K562 (cell line): ENCODE data around the gene MALSU1. TPM values are rescaled to one million over a fixed set of nuclear protein-coding genes. Genes with fewer than 3 reads are reported as not detected.

Source experiments
- BRD4 ChIP-seq: fragments of 200-600 bp; sonication (generic); IDR thresholded peaks from 2 replicates; pipeline ENCODE4 v1.6.1; 2017; ENCODE audit warnings: inconsistent platforms
- CC2D1A ChIP-seq: fragments of 450-650 bp; IDR thresholded peaks from 2 replicates; pipeline ENCODE4 v1.6.1; 2017; ENCODE audit warnings: mild to moderate bottlenecking
- HOMEZ ChIP-seq: fragments of 250-450 bp; sonication (Bioruptor Pico); IDR thresholded peaks from 2 replicates; pipeline ENCODE4 v1.4.0; 2020; ENCODE audit warnings: mild to moderate bottlenecking, moderate library complexity
- IRF2 ChIP-seq: sonication (generic); formaldehyde crosslinking; IDR thresholded peaks from 2 replicates; pipeline ENCODE4 v1.8.1; 2022; ENCODE audit warnings: mild to moderate bottlenecking, missing genetic modification reagents
- KAT2B ChIP-seq: IDR thresholded peaks from one replicate; pipeline ENCODE4 v1.6.1; 2012; ENCODE audit warnings: low read depth, mild to moderate bottlenecking, control low read depth, inconsistent platforms, low read length, moderate library complexity
- MEIS2 ChIP-seq: fragments of 450-650 bp; IDR thresholded peaks from 2 replicates; pipeline ENCODE4 v1.6.1; 2014; ENCODE audit warnings: mild to moderate bottlenecking; ENCODE audit not compliant: partially characterized antibody
- MTF1 ChIP-seq: fragments of 250-450 bp; sonication (Bioruptor Pico); IDR thresholded peaks from 2 replicates; pipeline ENCODE4 v1.9.0; 2021; ENCODE audit warnings: moderate library complexity, mild to moderate bottlenecking, inconsistent platforms, borderline replicate concordance
- TCF3 ChIP-seq: sonication (generic); formaldehyde crosslinking; IDR thresholded peaks from 2 replicates; pipeline ENCODE4 v1.4.0; 2020; ENCODE audit warnings: mild to moderate bottlenecking, missing genetic modification reagents
- ZMIZ1 ChIP-seq, 2 experiments: fragments of 150-350 bp in 1 of 2; IDR thresholded peaks; 2 replicates each; pipeline ENCODE4 v1.6.1; 2012 to 2016; ENCODE audit warnings: low read depth in 2 of 2, low read length in 2 of 2, mild to moderate bottlenecking in 1 of 2, moderate library complexity in 1 of 2
- ZNF584 ChIP-seq: fragments of 200-800 bp; sonication (Bioruptor generic); IDR thresholded peaks from 2 replicates; pipeline ENCODE4 v1.6.1; 2016; ENCODE audit warnings: low read depth, mild to moderate bottlenecking, missing genetic modification characterization, missing compliant biosample characterization
- polyA plus RNA-seq, 8 experiments: library from polyadenylated mRNA; depleted of rRNA in 4 of 8; stranded (reverse) in 5 of 8; unstranded in 3 of 8; fragments of >200 nt; fragmentation: Nextera tagmentation in 2 of 8; fragmentation: Illumina TruSeq in 1 of 8; extraction: Ambion mirVana in 2 of 8; extraction: Trizol in 1 of 8; gene quantifications; 2 replicates each; pipeline versions ENCODE4 v1.2.1 to v1.2.3, GENCODE V29; 2011 to 2014; ENCODE audit warnings: inconsistent platforms in 1 of 8, missing spikeins in 1 of 8
- total RNA-seq, 7 experiments: library from RNA; depleted of rRNA in 6 of 7; stranded (reverse); fragments of >200 nt in 6 of 7; fragmentation: Illumina TruSeq in 2 of 7; extraction: Trizol in 2 of 7; gene quantifications; 2 replicates each; pipeline versions ENCODE4 v1.2.1 to v1.2.3, GENCODE V29; 2011 to 2021; ENCODE audit warnings: low replicate concordance in 1 of 7
- TF ChIP-seq, protein P1 (sequence below): fragments of 450-650 bp; IDR thresholded peaks from 2 replicates; pipeline ENCODE4 v1.6.1; 2016; ENCODE audit warnings: mild to moderate bottlenecking, moderate library complexity

The MALSU1 gene
- total and polyA plus RNA-seq, 9 of the 15 experiments (the other 6 are each of a cell fraction or from before 2014, with no cell fraction given), result 12.3 to 308 (median 81.2) TPM

- TF ChIP-seq, protein P1, sequence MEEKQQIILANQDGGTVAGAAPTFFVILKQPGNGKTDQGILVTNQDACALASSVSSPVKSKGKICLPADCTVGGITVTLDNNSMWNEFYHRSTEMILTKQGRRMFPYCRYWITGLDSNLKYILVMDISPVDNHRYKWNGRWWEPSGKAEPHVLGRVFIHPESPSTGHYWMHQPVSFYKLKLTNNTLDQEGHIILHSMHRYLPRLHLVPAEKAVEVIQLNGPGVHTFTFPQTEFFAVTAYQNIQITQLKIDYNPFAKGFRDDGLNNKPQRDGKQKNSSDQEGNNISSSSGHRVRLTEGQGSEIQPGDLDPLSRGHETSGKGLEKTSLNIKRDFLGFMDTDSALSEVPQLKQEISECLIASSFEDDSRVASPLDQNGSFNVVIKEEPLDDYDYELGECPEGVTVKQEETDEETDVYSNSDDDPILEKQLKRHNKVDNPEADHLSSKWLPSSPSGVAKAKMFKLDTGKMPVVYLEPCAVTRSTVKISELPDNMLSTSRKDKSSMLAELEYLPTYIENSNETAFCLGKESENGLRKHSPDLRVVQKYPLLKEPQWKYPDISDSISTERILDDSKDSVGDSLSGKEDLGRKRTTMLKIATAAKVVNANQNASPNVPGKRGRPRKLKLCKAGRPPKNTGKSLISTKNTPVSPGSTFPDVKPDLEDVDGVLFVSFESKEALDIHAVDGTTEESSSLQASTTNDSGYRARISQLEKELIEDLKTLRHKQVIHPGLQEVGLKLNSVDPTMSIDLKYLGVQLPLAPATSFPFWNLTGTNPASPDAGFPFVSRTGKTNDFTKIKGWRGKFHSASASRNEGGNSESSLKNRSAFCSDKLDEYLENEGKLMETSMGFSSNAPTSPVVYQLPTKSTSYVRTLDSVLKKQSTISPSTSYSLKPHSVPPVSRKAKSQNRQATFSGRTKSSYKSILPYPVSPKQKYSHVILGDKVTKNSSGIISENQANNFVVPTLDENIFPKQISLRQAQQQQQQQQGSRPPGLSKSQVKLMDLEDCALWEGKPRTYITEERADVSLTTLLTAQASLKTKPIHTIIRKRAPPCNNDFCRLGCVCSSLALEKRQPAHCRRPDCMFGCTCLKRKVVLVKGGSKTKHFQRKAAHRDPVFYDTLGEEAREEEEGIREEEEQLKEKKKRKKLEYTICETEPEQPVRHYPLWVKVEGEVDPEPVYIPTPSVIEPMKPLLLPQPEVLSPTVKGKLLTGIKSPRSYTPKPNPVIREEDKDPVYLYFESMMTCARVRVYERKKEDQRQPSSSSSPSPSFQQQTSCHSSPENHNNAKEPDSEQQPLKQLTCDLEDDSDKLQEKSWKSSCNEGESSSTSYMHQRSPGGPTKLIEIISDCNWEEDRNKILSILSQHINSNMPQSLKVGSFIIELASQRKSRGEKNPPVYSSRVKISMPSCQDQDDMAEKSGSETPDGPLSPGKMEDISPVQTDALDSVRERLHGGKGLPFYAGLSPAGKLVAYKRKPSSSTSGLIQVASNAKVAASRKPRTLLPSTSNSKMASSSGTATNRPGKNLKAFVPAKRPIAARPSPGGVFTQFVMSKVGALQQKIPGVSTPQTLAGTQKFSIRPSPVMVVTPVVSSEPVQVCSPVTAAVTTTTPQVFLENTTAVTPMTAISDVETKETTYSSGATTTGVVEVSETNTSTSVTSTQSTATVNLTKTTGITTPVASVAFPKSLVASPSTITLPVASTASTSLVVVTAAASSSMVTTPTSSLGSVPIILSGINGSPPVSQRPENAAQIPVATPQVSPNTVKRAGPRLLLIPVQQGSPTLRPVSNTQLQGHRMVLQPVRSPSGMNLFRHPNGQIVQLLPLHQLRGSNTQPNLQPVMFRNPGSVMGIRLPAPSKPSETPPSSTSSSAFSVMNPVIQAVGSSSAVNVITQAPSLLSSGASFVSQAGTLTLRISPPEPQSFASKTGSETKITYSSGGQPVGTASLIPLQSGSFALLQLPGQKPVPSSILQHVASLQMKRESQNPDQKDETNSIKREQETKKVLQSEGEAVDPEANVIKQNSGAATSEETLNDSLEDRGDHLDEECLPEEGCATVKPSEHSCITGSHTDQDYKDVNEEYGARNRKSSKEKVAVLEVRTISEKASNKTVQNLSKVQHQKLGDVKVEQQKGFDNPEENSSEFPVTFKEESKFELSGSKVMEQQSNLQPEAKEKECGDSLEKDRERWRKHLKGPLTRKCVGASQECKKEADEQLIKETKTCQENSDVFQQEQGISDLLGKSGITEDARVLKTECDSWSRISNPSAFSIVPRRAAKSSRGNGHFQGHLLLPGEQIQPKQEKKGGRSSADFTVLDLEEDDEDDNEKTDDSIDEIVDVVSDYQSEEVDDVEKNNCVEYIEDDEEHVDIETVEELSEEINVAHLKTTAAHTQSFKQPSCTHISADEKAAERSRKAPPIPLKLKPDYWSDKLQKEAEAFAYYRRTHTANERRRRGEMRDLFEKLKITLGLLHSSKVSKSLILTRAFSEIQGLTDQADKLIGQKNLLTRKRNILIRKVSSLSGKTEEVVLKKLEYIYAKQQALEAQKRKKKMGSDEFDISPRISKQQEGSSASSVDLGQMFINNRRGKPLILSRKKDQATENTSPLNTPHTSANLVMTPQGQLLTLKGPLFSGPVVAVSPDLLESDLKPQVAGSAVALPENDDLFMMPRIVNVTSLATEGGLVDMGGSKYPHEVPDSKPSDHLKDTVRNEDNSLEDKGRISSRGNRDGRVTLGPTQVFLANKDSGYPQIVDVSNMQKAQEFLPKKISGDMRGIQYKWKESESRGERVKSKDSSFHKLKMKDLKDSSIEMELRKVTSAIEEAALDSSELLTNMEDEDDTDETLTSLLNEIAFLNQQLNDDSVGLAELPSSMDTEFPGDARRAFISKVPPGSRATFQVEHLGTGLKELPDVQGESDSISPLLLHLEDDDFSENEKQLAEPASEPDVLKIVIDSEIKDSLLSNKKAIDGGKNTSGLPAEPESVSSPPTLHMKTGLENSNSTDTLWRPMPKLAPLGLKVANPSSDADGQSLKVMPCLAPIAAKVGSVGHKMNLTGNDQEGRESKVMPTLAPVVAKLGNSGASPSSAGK, result no peak
- TF ChIP-seq CC2D1A (no peak), MEIS2 (peak; percentile 72), TCF3 (peak; percentile 43), KAT2B (no peak), ZNF584 (CRISPR knock-in tag) (0 out of 2 replicates have a peak, but pooled peaks have one; percentile 17), HOMEZ (CRISPR knock-in tag) (no peak), IRF2 (no peak), MTF1 (CRISPR knock-in tag) (no peak), BRD4 (no peak), ZMIZ1 (IDR thresholded peaks at IDR 0.05; ENCODE audit: low read depth in 2 of 2, low read length in 2 of 2) (peak in 1 of 2 experiments; percentile 30; a peak in 1 of 4 replicates)
Measured at GRCh38 chr7:23347682-23348180, 48.6 kb downstream of the MALSU1 start (continued).
